GM18505 (cell line): Measurements from ENCODE around the gene PSMD6.

Source experiments
- ATAC-seq: cut with Tn5 transposase; IDR thresholded peaks from one replicate; pipeline ENCODE4 v1.9.1; 2021; ENCODE audit not compliant: unreplicated experiment
- POLR2A ChIP-seq: IDR thresholded peaks from 4 replicates; pipeline ENCODE4 v1.6.1; 2011; ENCODE audit warnings: borderline replicate concordance; ENCODE audit not compliant: insufficient read depth, insufficient read length; ENCODE audit errors: extremely low read depth

PSMD6 gene

DNA sequence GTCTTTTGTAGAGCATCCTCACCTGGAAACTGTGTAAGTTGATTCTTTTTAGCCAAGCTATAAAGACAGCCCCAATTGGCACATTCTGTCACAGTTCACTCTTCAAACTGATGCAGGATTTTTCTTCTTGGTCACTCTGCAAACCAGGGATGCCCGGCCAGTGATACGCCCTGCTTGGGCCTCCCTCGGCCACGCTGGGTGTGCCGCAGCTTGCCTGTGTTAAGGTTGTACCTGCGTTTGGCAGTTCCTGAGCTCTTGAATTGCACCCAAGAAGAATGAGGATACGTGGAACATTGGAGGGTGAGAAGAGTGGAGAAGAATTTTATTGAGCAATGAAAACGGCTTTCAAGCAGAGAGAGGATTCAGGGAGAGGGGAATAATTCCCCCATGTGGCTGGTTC lies 49.9 kb downstream of the PSMD6 start:
- ATAC-seq, result no peak
- no peak for TF ChIP-seq POLR2A

- ATAC-seq, result no peak
- TF ChIP-seq POLR2A, result no peak
These were observed 50.3 kb downstream of the PSMD6 start for GRCh38 chr3:63972987-63973386.

- no peak for TF ChIP-seq POLR2A
- ATAC-seq, result no peak
These were observed 51.1 kb downstream of the PSMD6 start for GRCh38 chr3:63972196-63972595.

- TF ChIP-seq POLR2A, result no peak
- no peak for ATAC-seq
These were observed 52.4 kb downstream of the PSMD6 start for GRCh38 chr3:63970631-63971475.

DNA sequence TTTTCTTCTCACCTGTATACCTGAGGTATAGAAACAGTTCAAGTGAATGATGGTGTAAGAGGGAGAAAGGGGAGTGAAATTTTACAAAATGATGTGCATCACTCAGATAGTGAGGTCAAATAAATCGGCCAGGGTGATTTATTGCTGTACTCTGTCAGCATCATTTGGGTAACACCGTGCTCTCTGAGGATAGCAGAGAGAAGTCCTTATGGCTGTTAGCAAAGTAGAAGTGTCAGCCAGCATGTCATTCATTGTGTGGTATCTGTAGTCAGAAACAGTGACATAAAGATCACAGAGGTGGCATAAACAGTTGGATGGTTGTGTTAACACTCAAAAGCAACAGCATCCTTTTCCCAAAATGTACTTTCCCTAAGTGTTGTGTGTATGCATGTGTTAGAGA lies 53.4 kb downstream of the PSMD6 start:
- ATAC-seq, result no peak

GRCh38 chr3:63968612-63969350 lies 54.5 kb downstream of the PSMD6 start:
- ATAC-seq, result peak; percentile 13
- no peak for TF ChIP-seq POLR2A

More for the DNA sequence above, 53.4 kb downstream of the PSMD6 start:
- TF ChIP-seq POLR2A, result no peak

DNA sequence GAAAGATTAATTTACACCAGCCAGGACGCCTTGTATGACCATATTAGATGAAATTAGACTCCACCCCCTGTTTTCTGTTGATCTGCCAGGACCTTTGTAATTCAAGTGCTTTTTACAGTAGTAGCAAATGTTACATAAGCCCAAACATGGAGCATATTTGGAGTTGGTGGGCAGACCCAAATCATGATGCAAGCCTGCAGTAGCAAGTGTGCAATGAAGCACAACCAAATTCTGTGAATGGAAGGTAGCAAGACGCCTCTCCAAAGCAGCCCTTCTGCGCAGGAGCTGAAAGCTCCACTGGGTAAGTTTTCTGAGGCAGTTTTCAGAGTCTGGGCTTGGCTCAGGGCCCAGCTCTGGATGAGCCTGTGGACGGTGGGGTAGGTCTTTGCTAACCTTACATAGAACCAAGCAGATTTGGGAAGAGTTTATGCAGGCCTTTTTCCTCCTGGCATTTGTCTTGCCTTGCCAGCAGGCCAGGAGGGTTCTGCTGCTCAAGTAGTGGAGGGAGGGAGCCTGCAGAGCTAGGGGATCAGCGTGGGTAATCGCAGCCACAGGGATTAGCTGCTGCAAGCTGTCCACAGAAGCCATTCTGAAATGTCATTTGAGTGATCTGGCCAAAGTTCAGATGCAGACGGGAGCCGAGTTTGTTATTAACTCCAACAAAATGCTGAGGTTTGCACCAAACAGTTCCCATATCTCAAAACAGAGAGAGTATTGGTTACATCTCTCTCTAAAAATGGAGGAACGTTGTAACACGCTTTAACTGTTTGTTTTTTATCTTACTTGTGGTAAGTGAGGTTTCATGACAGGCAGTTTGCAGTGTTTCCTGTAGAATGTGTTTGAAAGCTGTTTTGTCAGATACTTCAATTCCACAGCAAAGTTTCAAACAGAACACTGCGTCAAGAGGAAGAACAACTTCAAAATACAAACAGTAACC lies 55.4 kb downstream of the PSMD6 start:
- ATAC-seq, result peak; percentile 62
- peak; percentile 28 for TF ChIP-seq POLR2A

GRCh38 chr3:63966871-63967270 lies 56.4 kb downstream of the PSMD6 start:
- no peak for ATAC-seq
- TF ChIP-seq POLR2A, result no peak

DNA sequence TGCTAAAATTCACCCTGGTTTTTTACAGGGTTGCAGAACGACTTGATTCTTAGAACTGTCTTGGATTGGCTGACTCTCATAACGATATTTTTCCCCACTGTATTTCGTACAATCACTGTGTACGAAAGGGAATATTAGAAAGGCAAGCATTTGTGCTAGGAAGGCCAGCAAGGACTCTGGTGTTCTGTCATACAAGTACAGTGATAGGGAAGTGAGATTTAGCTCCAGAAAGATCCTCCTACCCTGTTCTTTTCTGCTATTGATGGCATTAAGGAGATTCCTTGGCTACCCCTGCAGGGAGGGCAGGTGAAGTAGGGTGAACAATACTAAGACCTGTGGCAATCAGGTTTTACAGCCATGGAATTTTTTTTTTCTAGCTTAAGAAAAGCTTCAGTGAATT lies 57.3 kb downstream of the PSMD6 start:
- ATAC-seq, result no peak
- TF ChIP-seq POLR2A, result no peak

- TF ChIP-seq POLR2A, result no peak
- ATAC-seq, result no peak
These were observed 58.4 kb downstream of the PSMD6 start for GRCh38 chr3:63964681-63965485.

DNA sequence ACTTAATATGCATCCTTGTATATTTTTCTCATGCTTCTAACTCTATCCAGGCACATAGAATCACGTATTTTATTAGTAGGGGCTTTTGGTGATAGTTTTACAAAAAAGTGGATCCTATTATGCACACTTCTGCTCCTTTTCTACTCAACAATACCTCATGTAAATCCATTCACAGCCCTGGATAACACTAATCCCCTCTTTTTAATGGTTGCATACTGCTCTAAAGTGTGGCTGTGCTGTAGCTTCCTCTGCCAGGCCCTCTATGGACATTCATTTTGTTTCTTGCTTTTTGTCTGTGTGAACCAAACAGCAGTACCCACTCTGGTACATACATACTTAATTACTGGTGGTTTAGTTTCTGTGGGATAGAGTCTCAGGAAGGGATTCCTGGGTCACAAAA lies 59.8 kb downstream of the PSMD6 start:
- TF ChIP-seq POLR2A, result no peak
- no peak for ATAC-seq

- TF ChIP-seq POLR2A, result no peak
- peak; percentile 87 for ATAC-seq
These were observed 61.4 kb downstream of the PSMD6 start for GRCh38 chr3:63961891-63962290.
